Measurements from ENCODE around the gene RETNLB. TPM values are rescaled to one million over a fixed set of nuclear protein-coding genes. Genes with fewer than 3 reads are reported as not detected.

Gene RETNLB
- total and polyA plus RNA-seq, 9 donors: not detected

GRCh38 chr3:108755686-108756085 lies 1.5 kb downstream of the RETNLB start:
- TF ChIP-seq POLR2A (IDR thresholded peaks at IDR 0.05) (no peak), EP300 (IDR thresholded peaks at IDR 0.05) (no peak), CTCF (IDR thresholded peaks at IDR 0.05) (no peak)
- 72 to 80% (median 73%) methylated on average over 5 of the region's 5 CpGs for WGBS, 3 donors
- no peaks in the 10 kb centered on the region for H3K36me3 ChIP-seq
- H3K27me3 ChIP-seq: no peaks in the 10 kb centered on the region
- no peaks in the 10 kb centered on the region for H3K9me3 ChIP-seq
- no peak for DNase-seq
- no peak overlapping the region for H3K27ac ChIP-seq
- H3K4me1 ChIP-seq (ENCODE audit: insufficient read depth): no peaks in the 10 kb centered on the region
- H3K4me3 ChIP-seq: no peak overlapping the region
- intact Hi-C loops (cut with DNase I): no loop called here

GRCh38 chr3:108744762-108745161 lies 12.4 kb downstream of the RETNLB start:
- TF ChIP-seq POLR2A (IDR thresholded peaks at IDR 0.05): no peak
- TF ChIP-seq EP300 (IDR thresholded peaks at IDR 0.05): no peak
- TF ChIP-seq CTCF (IDR thresholded peaks at IDR 0.05): no peak
- 73 to 85% (median 80%) methylated on average over 5 of the region's 5 CpGs for WGBS, 3 donors
- Histone ChIP-seq H3K27me3 (no peaks in the 10 kb centered on the region), H3K9me3 (no peaks in the 10 kb centered on the region), H3K36me3 (no peaks in the 10 kb centered on the region), H3K27ac (no peak overlapping the region), H3K4me1 (ENCODE audit: insufficient read depth) (no peaks in the 10 kb centered on the region), H3K4me3 (no peak overlapping the region)
- DNase-seq: no peak
- intact Hi-C loops (cut with DNase I): no loop called here

- no peaks in the 10 kb centered on the region for H3K27me3 ChIP-seq
- no peak overlapping the region for H3K4me3 ChIP-seq
- no peak overlapping the region for H3K27ac ChIP-seq
- no peak for TF ChIP-seq EP300 (IDR thresholded peaks at IDR 0.05)
- no peak for TF ChIP-seq CTCF (IDR thresholded peaks at IDR 0.05)
- no peak for TF ChIP-seq POLR2A (IDR thresholded peaks at IDR 0.05)
- H3K36me3 ChIP-seq: no peaks in the 10 kb centered on the region
- WGBS, 3 donors: 53 to 73% (median 59%) methylated on average over 1 of the region's 1 CpG
- no peak for DNase-seq
- H3K9me3 ChIP-seq: no peaks in the 10 kb centered on the region
- intact Hi-C loops (cut with DNase I): no loop called here
- no peaks in the 10 kb centered on the region for H3K4me1 ChIP-seq (ENCODE audit: insufficient read depth)
Measured at GRCh38 chr3:108742929-108743328, 14.3 kb downstream of the RETNLB start.

DNA sequence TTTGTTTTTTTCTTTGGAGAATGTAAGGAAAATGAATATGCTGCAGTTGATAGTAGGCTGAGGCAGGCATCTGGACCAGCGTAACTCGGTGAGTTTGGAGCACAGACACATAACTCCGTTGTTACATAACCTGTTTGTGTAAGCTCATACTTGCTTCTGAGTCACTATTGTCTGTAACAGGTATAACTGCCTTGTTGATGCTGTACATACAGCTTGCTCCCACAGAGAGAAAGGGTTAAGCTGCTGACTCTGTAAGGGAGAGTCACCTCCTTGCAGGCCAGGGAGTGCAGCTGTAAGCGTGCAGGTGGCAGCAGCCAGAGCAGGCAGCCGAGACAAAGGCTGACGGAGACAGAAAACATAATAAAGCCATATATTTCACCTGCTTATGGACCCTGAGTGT lies 20.4 kb downstream of the RETNLB start:
- intact Hi-C loops (cut with DNase I): no loop called here

More for the DNA sequence above, 20.4 kb downstream of the RETNLB start:
- 65 to 74% (median 65%) methylated on average over 6 of the region's 6 CpGs for WGBS, 3 donors
- H3K27me3 ChIP-seq: no peaks in the 10 kb centered on the region
- H3K9me3 ChIP-seq: no peaks in the 10 kb centered on the region
- no peak for DNase-seq
- no peak overlapping the region for H3K27ac ChIP-seq
- H3K4me1 ChIP-seq (ENCODE audit: insufficient read depth): no peaks in the 10 kb centered on the region
- no peak for TF ChIP-seq POLR2A (IDR thresholded peaks at IDR 0.05)
- TF ChIP-seq CTCF (IDR thresholded peaks at IDR 0.05): no peak
- TF ChIP-seq EP300 (IDR thresholded peaks at IDR 0.05): no peak
- no peaks in the 10 kb centered on the region for H3K36me3 ChIP-seq
- H3K4me3 ChIP-seq: no peak overlapping the region

Measured in ovary (tissue), 9 donors.